HepG2 (cell line): Measurements from ENCODE around the gene OR13C4. TPM values are rescaled to one million over a fixed set of nuclear protein-coding genes. Genes with fewer than 3 reads are reported as not detected.

ENCODE experiments used
- ATAC-seq: fragments of 200-7000 bp; cut with Tn5 transposase; 3 replicates; pipeline ENCODE4 v1.9.1; 2020; ENCODE audit warnings: mild to moderate bottlenecking, moderate library complexity
- BruUV-seq: library from RNA; stranded (reverse); fragments of 400-500 nt; replicated peaks from 2 replicates; lab custom pipeline; 2021; lab: Mats Ljungman, UMichigan
- CTCF ChIA-PET: fragments of 300-600 bp; formaldehyde crosslinking; extraction: SDS; loops from one replicate; lab custom pipeline; 2021; ENCODE audit warnings: low total read pairs, inconsistent platforms, low intra/inter-chr PET ratio; lab: Yijun Ruan, JAX
- POLR2A ChIA-PET: fragments of 350-600 bp; sonication (Branson Sonifier 250); formaldehyde crosslinking; loops from one replicate; lab custom pipeline; 2020; ENCODE audit warnings: antibody characterized with exemption, inconsistent platforms; lab: Yijun Ruan, JAX
- DNase-seq: peaks from one replicate; pipeline ENCODE4 v3.0.0-alpha.2; 2015; ENCODE audit warnings: low spot score
- FAIRE-seq: peaks from 3 replicates; lab custom pipeline; 2011; peaks lifted over from hg19 to GRCh38; lab: Jason Lieb, UNC
- H2AFZ ChIP-seq: one replicate; pipeline ENCODE4 v1.6.1; 2011; ENCODE audit warnings: low read length, inconsistent platforms
- H3K27ac ChIP-seq: fragments of 300-600 bp; 3 replicates; pipeline ENCODE4 v1.8.0; 2011; ENCODE audit warnings: mixed run types, mild to moderate bottlenecking, mixed read lengths, low read length, inconsistent platforms; ENCODE audit not compliant: insufficient read depth; ENCODE audit errors: extremely low read length
- H3K27me3 ChIP-seq, 2 experiments: fragments of 200-600 bp in 1 of 2; 2 replicates in 1 of 2; 3 replicates in 1 of 2; pipeline versions ENCODE4 v1.6.0 to v1.8.0; 2011; ENCODE audit warnings: low read length in 2 of 2, mild to moderate bottlenecking in 2 of 2, moderate library complexity in 2 of 2, inconsistent platforms in 1 of 2; ENCODE audit not compliant: insufficient read depth in 2 of 2, control insufficient read depth in 1 of 2
- H3K36me3 ChIP-seq, 2 experiments: fragments of 200-600 bp in 1 of 2; replicated peaks in 1 of 2; 2 replicates in 1 of 2; 3 replicates in 1 of 2; pipeline versions ENCODE4 v1.5.1 to v1.8.0; 2011; ENCODE audit warnings: low read length in 2 of 2, inconsistent platforms in 1 of 2; ENCODE audit not compliant: insufficient read depth in 2 of 2, control insufficient read depth in 1 of 2
- H3K4me1 ChIP-seq: 2 replicates; pipeline ENCODE4 v1.5.1; 2012; ENCODE audit warnings: low read length, inconsistent platforms; ENCODE audit not compliant: insufficient read depth
- H3K4me2 ChIP-seq: 2 replicates; pipeline ENCODE4 v1.6.0; 2011; ENCODE audit warnings: low read depth, low read length, inconsistent platforms
- H3K4me3 ChIP-seq, 3 experiments: fragments of 200-600 bp in 1 of 3; sonication (generic), shearing (Covaris generic) in 1 of 3; replicated peaks in 1 of 3; 2 replicates each; pipeline ENCODE4 v1.5.1; 2011 to 2016; ENCODE audit warnings: low read length in 3 of 3, inconsistent platforms in 2 of 3, low read depth in 2 of 3, mild to moderate bottlenecking in 2 of 3, control low read depth in 1 of 3, mixed read lengths in 1 of 3; ENCODE audit not compliant: insufficient read depth in 1 of 3
- H3K79me2 ChIP-seq: one replicate; pipeline ENCODE4 v1.6.1; 2011; ENCODE audit warnings: low read length, inconsistent platforms; ENCODE audit not compliant: insufficient read depth
- H3K9ac ChIP-seq: 2 replicates; pipeline ENCODE4 v1.6.0; 2011; ENCODE audit warnings: mild to moderate bottlenecking, low read depth, low read length, inconsistent platforms; ENCODE audit not compliant: insufficient read depth
- H3K9me3 ChIP-seq: 2 replicates; pipeline ENCODE4 v1.5.1; 2012; ENCODE audit warnings: mild to moderate bottlenecking, low read length
- H4K20me1 ChIP-seq: 2 replicates; pipeline ENCODE4 v1.6.0; 2011; ENCODE audit warnings: inconsistent platforms, mild to moderate bottlenecking, low read length, moderate library complexity; ENCODE audit not compliant: insufficient read depth
- DDIT3 ChIP-seq: sonication (generic); formaldehyde crosslinking; IDR thresholded peaks from 2 replicates; pipeline ENCODE4 v1.4.0; 2020; ENCODE audit warnings: mild to moderate bottlenecking, missing genetic modification reagents
- E2F2 ChIP-seq: sonication (generic); formaldehyde crosslinking; IDR thresholded peaks from 2 replicates; pipeline ENCODE4 v1.4.0; 2020; ENCODE audit warnings: missing genetic modification reagents, borderline replicate concordance
- HNF4A ChIP-seq: sonication (generic); formaldehyde crosslinking; IDR thresholded peaks from 2 replicates; pipeline ENCODE4 v1.4.0; 2020; ENCODE audit warnings: missing genetic modification reagents
- HNRNPLL ChIP-seq: fragments of 200-400 bp; formaldehyde crosslinking; IDR thresholded peaks from 2 replicates; pipeline ENCODE4 v1.6.1; 2017; ENCODE audit warnings: mild to moderate bottlenecking, low read depth, low read length; ENCODE audit not compliant: poor library complexity, severe bottlenecking
- JUND ChIP-seq: sonication (generic); formaldehyde crosslinking; IDR thresholded peaks from 2 replicates; pipeline ENCODE4 v1.8.0; 2022; ENCODE audit warnings: mild to moderate bottlenecking, missing genetic modification reagents
- NCOA5 ChIP-seq: sonication (generic); formaldehyde crosslinking; IDR thresholded peaks from 2 replicates; pipeline ENCODE4 v1.4.0; 2020; ENCODE audit warnings: missing genetic modification reagents
- RXRB ChIP-seq: IDR thresholded peaks from 2 replicates; pipeline ENCODE4 v1.6.1; 2016; ENCODE audit warnings: borderline replicate concordance, missing genetic modification reagents, missing compliant biosample characterization
- SKI ChIP-seq: fragments of 450-650 bp; IDR thresholded peaks from one replicate; pipeline ENCODE4 v1.6.1; 2018; ENCODE audit warnings: mild to moderate bottlenecking; ENCODE audit not compliant: partially characterized antibody
- TBP ChIP-seq: sonication (generic); formaldehyde crosslinking; IDR thresholded peaks from 2 replicates; pipeline ENCODE4 v1.5.0; 2020; ENCODE audit warnings: missing genetic modification reagents
- ZBTB10 ChIP-seq: sonication (generic); formaldehyde crosslinking; IDR thresholded peaks from 2 replicates; pipeline ENCODE4 v1.4.0; 2020; ENCODE audit warnings: missing genetic modification reagents, borderline replicate concordance
- ZFAT ChIP-seq: sonication (generic); formaldehyde crosslinking; conservative IDR thresholded peaks from 2 replicates; pipeline ENCODE4 v1.8.1; 2023; ENCODE audit warnings: missing genetic modification reagents, inconsistent platforms
- ZNF256 ChIP-seq: sonication (generic); formaldehyde crosslinking; conservative IDR thresholded peaks from 2 replicates; pipeline ENCODE4 v1.4.0; 2020; ENCODE audit warnings: missing genetic modification reagents
- ZNF383 ChIP-seq: sonication (generic); formaldehyde crosslinking; IDR thresholded peaks from 2 replicates; pipeline ENCODE4 v1.4.0; 2020; ENCODE audit warnings: missing genetic modification reagents, mild to moderate bottlenecking, borderline replicate concordance
- ZNF496 ChIP-seq: sonication (generic); formaldehyde crosslinking; IDR thresholded peaks from 2 replicates; pipeline ENCODE4 v1.8.1; 2023; ENCODE audit warnings: mild to moderate bottlenecking, moderate library complexity, missing genetic modification reagents; ENCODE audit not compliant: insufficient replicate concordance
- ZNF724P ChIP-seq: sonication (generic); formaldehyde crosslinking; IDR thresholded peaks from 2 replicates; pipeline ENCODE4 v1.8.0; 2022; ENCODE audit warnings: missing genetic modification reagents, borderline replicate concordance
- WGBS: methylation state at CpG from one replicate; pipeline ENCODE4 v1.1.6; 2017; ENCODE audit warnings: low lambda C conversion rate; 5-methylcytosine and 5-hydroxymethylcytosine counted together
- in situ Hi-C: cut with HindIII; loops from 2 replicates; pipeline ENCODE4 v1.10.0; 2017; ENCODE audit warnings: low pct_unique_long_range_greater_than_20kb; ENCODE audit not compliant: extremely low pct_ligation_motif_present
- intact Hi-C: fragments of 100-400 bp; cut with micrococcal nuclease; formaldehyde crosslinking; loops from one replicate; pipeline ENCODE4 v1.10.0; 2022; ENCODE audit not compliant: unreplicated experiment
- polyA plus RNA-seq, 8 experiments: library from polyadenylated mRNA; depleted of rRNA in 3 of 8; stranded (reverse) in 7 of 8; unstranded in 1 of 8; fragments of >200 nt; fragmentation: Illumina TruSeq in 4 of 8; extraction: Trizol in 4 of 8; gene quantifications; 2 replicates each; pipeline versions ENCODE4 v1.2.1 to v1.2.3, GENCODE V29; 2011 to 2016; ENCODE audit warnings: low read depth in 4 of 8, missing spikeins in 1 of 8, mixed read lengths in 1 of 8; ENCODE audit not compliant: insufficient read depth in 1 of 8
- total RNA-seq, 5 experiments: library from RNA; depleted of rRNA; stranded (reverse); fragments of >200 nt; fragmentation: Illumina TruSeq; extraction: Trizol; gene quantifications; 2 replicates each; pipeline ENCODE4 v1.2.3, GENCODE V29; 2016; ENCODE audit warnings: low read depth in 1 of 5

The OR13C4 gene
- total and polyA plus RNA-seq, 2 of the 13 experiments (the other 11 are each of a cell fraction or from before 2014, with no cell fraction given) = not detected

- Histone ChIP-seq H3K27ac (no peak overlapping the region), H3K4me3 (no peak overlapping the region)
- no peak for TF ChIP-seq ZNF383 (CRISPR knock-in tag)
- TF ChIP-seq SKI = no peak
- no peak for TF ChIP-seq TBP
- no peak for TF ChIP-seq DDIT3 (CRISPR knock-in tag)
- TF ChIP-seq, all 625 proteins: peak for 0
- no peak overlapping the region for H2AFZ ChIP-seq
- WGBS = 18% methylated on average over 2 of the region's 2 CpGs
- no peaks in the 10 kb centered on the region for H4K20me1 ChIP-seq
- CTCF ChIA-PET = no interaction called here
- intact Hi-C loops (no loop called here), in situ Hi-C loops (no loop called here)
- no TSS peak for BruUV-seq
- FAIRE-seq (no peak), DNase-seq (no peak), ATAC-seq (no peak)
- no peak overlapping the region for H3K9ac ChIP-seq
- H3K4me1 ChIP-seq = no peaks in the 10 kb centered on the region
- H3K9me3 ChIP-seq = no peaks in the 10 kb centered on the region
- H3K27me3 ChIP-seq = no peaks in the 10 kb centered on the region
- no peaks in the 10 kb centered on the region for H3K36me3 ChIP-seq
- H3K4me2 ChIP-seq = no peak overlapping the region
- H3K79me2 ChIP-seq = no peaks in the 10 kb centered on the region
- POLR2A ChIA-PET = no interaction called here
Measured at GRCh38 chr9:104485014-104485413, 42.0 kb downstream of the OR13C4 start.

GRCh38 chr9:104482921-104483570 lies 44.0 kb downstream of the OR13C4 start:
- intact Hi-C loops (no loop called here), in situ Hi-C loops (no loop called here)
- CTCF ChIA-PET = no interaction called here
- Histone ChIP-seq H3K27ac (no peak overlapping the region), H3K9ac (no peak overlapping the region), H4K20me1 (no peaks in the 10 kb centered on the region), H3K9me3 (no peaks in the 10 kb centered on the region), H3K79me2 (no peaks in the 10 kb centered on the region), H2AFZ (no peak overlapping the region), H3K4me1 (no peaks in the 10 kb centered on the region), H3K36me3 (no peaks in the 10 kb centered on the region), H3K27me3 (no peaks in the 10 kb centered on the region), H3K4me3 (no peak overlapping the region), H3K4me2 (no peak overlapping the region)
- ATAC-seq = no peak
- WGBS = 2% methylated on average over 5 of the region's 5 CpGs
- POLR2A ChIA-PET = no interaction called here
- no peak for FAIRE-seq
- BruUV-seq = no TSS peak
- no peak for DNase-seq
- TF ChIP-seq HNF4A (CRISPR knock-in tag) (no peak), RXRB (CRISPR knock-in tag) (no peak), ZBTB10 (no peak), ZFAT (CRISPR knock-in tag) (no peak), ZNF724P (CRISPR knock-in tag) (no peak), JUND (CRISPR knock-in tag) (no peak), NCOA5 (CRISPR knock-in tag) (no peak), HNRNPLL (no peak), E2F2 (no peak), ZNF496 (no peak), ZNF256 (CRISPR knock-in tag) (no peak)
